ENCODE data around the gene DPM3. TPM values are rescaled to one million over a fixed set of nuclear protein-coding genes. Genes with fewer than 3 reads are reported as not detected.

The DPM3 gene
- total and polyA plus RNA-seq, 2 of the 13 experiments (the other 11 are each of a cell fraction or from before 2014, with no cell fraction given): 23.2 to 53.4 TPM

- Histone ChIP-seq H3K27ac (ENCODE audit: extremely low read length, insufficient read depth, low read length) (peak within 1 kb of the TSS; percentile 73), H3K4me3 (replicated peaks in 1 of 3; ENCODE audit: insufficient read depth in 1 of 3, low read depth in 2 of 3, low read length in 3 of 3) (peak within 1 kb of the TSS; percentile 71 to 92 (median 79)), H3K79me2 (ENCODE audit: insufficient read depth, low read length) (peaks cover 10% of the 10 kb centered on the region), H3K4me2 (ENCODE audit: low read depth, low read length) (peak within 1 kb of the TSS; percentile 83), H4K20me1 (ENCODE audit: insufficient read depth, low read length) (no peaks in the 10 kb centered on the region), H3K9me3 (ENCODE audit: low read length) (no peaks in the 10 kb centered on the region), H3K27me3 (ENCODE audit: control insufficient read depth in 1 of 2, insufficient read depth in 2 of 2, low read length in 2 of 2) (0 out of 5 replicates have a peak, but pooled peaks cover 0 to 1% of the 10 kb centered on the region in 2 experiments), H3K4me1 (ENCODE audit: insufficient read depth, low read length) (peaks cover 43% of the 10 kb centered on the region), H3K36me3 (replicated peaks in 1 of 2; ENCODE audit: control insufficient read depth in 1 of 2, insufficient read depth in 2 of 2, low read length in 2 of 2) (peaks cover 0 to 12% of the 10 kb centered on the region in 2 experiments; a peak in 2 of 5 replicates), H2AFZ (ENCODE audit: low read length) (no peak within 1 kb of the TSS), H3K9ac (ENCODE audit: insufficient read depth, low read depth, low read length) (peak within 1 kb of the TSS; percentile 80)
- in situ Hi-C loops (cut with HindIII; ENCODE audit: extremely low pct_ligation_motif_present, low pct_unique_long_range_greater_than_20kb): no loop called here
- ChIA-PET POLR2A (interaction anchor here (0.9 to 2.2 kb wide), 14 partner anchors 21 to 218 kb away, joined by 3 to 30 read pairs (median 6); partner anchors contain the start of genes DPM3 and SLC50A1), CTCF (ENCODE audit: low intra/inter-chr PET ratio, low total read pairs) (interaction anchor here (1.2 kb wide), 2 partner anchors 34 to 87 kb away, joined by 3 read pairs; no protein-coding TSS in a partner anchor)
- ATAC-seq (peak; percentile 78), FAIRE-seq (peak; percentile 88), DNase-seq (ENCODE audit: low spot score) (peak; percentile 93)
- BruUV-seq (replicated peaks): TSS peak; percentile 75
- 1% methylated on average over 20 of the region's 57 CpGs for WGBS (ENCODE audit: low lambda C conversion rate)
- intact Hi-C loops (cut with micrococcal nuclease; ENCODE audit: unreplicated experiment): no loop called here
- TF ChIP-seq STAG1 (CRISPR knock-in tag; IDR thresholded peaks at IDR 0.05) (peak; percentile 51), SP5 (CRISPR knock-in tag; IDR thresholded peaks at IDR 0.05; ENCODE audit: borderline replicate concordance, low read depth) (peak; percentile 29; the same call in 1 of the 2 replicates), ZSCAN25 (CRISPR knock-in tag; IDR thresholded peaks at IDR 0.05) (peak; percentile 41; the same call in 1 of the 2 replicates), TGIF2 (CRISPR knock-in tag; IDR thresholded peaks at IDR 0.05) (0 out of 2 replicates have a peak, but pooled peaks have one; percentile 59), NFE2L1 (CRISPR knock-in tag; IDR thresholded peaks at IDR 0.05; ENCODE audit: borderline replicate concordance) (0 out of 2 replicates have a peak, but pooled peaks have one; percentile 37), ZNF75D (CRISPR knock-in tag; IDR thresholded peaks at IDR 0.05; ENCODE audit: borderline replicate concordance) (no peak), TBX3 (IDR thresholded peaks at IDR 0.05; ENCODE audit: borderline replicate concordance) (no peak), ZFP90 (CRISPR knock-in tag; IDR thresholded peaks at IDR 0.05; ENCODE audit: borderline replicate concordance) (0 out of 2 replicates have a peak, but pooled peaks have one; percentile 48), MIXL1 (CRISPR knock-in tag; IDR thresholded peaks at IDR 0.05) (no peak), SMAD9 (CRISPR knock-in tag; IDR thresholded peaks at IDR 0.05) (no peak), ZNF720 (CRISPR knock-in tag; IDR thresholded peaks at IDR 0.05) (no peak), ZNF737 (CRISPR knock-in tag; IDR thresholded peaks at IDR 0.05; ENCODE audit: borderline replicate concordance) (no peak), LBX2 (CRISPR knock-in tag; IDR thresholded peaks at IDR 0.05; ENCODE audit: borderline replicate concordance) (no peak), KLF15 (CRISPR knock-in tag; IDR thresholded peaks at IDR 0.05; ENCODE audit: borderline replicate concordance) (0 out of 2 replicates have a peak, but pooled peaks have one; percentile 30), ZNF263 (CRISPR knock-in tag; IDR thresholded peaks at IDR 0.05) (0 out of 2 replicates have a peak, but pooled peaks have one; percentile 44), PPARG (CRISPR knock-in tag; conservative IDR thresholded peaks at IDR 0.05) (0 out of 2 replicates have a peak, but pooled peaks have one; percentile 54), MIER2 (CRISPR knock-in tag; IDR thresholded peaks at IDR 0.05) (0 out of 2 replicates have a peak, but pooled peaks have one; percentile 14), KAT8 (CRISPR knock-in tag; IDR thresholded peaks at IDR 0.05) (peak; percentile 95), PRDM10 (CRISPR knock-in tag; IDR thresholded peaks at IDR 0.05; ENCODE audit: low read depth) (peak; percentile 58; the same call in 1 of the 2 replicates)
Observed at GRCh38 chr1:155172732-155173477, 32.6 kb upstream of the DPM3 start, which contains the start of gene KRTCAP2. Gene KRTCAP2 (minus strand): TSS chr1:155173304. CDS start chr1:155173224, 80 bp downstream.
